Measurements from ENCODE around the gene NRG3. TPM values are rescaled to one million over a fixed set of nuclear protein-coding genes. Genes with fewer than 3 reads are reported as not detected.

NRG3 gene
- total RNA-seq, 1 donor from 2014 or later, result 0.92 TPM

DNA sequence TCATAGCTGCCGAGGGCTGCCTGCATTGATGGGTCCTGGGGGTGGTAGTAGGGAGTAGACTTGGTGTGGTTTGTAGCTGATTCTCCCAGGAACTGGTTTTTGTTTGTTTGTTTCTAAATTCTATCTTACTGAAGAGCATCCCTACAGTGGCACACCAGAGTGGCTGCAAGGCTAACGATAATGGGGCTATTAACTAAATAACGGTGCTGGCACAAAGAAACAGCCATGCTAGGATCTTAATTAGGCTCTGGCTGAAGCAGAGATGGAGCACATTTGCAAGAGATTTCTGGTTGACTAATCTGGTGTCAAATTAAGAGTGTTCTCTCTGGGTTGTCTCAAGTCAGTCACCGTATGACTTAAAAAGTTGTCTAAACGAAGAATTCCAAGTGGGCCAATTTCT lies 590.0 kb downstream of the NRG3 start:
- no peak overlapping the region for H3K4me3 ChIP-seq (ENCODE audit: low read depth, low read length)
- DNase-seq (ENCODE audit: low read depth), result no peak
- TF ChIP-seq, protein P1, sequence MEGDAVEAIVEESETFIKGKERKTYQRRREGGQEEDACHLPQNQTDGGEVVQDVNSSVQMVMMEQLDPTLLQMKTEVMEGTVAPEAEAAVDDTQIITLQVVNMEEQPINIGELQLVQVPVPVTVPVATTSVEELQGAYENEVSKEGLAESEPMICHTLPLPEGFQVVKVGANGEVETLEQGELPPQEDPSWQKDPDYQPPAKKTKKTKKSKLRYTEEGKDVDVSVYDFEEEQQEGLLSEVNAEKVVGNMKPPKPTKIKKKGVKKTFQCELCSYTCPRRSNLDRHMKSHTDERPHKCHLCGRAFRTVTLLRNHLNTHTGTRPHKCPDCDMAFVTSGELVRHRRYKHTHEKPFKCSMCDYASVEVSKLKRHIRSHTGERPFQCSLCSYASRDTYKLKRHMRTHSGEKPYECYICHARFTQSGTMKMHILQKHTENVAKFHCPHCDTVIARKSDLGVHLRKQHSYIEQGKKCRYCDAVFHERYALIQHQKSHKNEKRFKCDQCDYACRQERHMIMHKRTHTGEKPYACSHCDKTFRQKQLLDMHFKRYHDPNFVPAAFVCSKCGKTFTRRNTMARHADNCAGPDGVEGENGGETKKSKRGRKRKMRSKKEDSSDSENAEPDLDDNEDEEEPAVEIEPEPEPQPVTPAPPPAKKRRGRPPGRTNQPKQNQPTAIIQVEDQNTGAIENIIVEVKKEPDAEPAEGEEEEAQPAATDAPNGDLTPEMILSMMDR (conservative IDR thresholded peaks at IDR 0.05; ENCODE audit: low read depth, low read length), result no peak

DNA sequence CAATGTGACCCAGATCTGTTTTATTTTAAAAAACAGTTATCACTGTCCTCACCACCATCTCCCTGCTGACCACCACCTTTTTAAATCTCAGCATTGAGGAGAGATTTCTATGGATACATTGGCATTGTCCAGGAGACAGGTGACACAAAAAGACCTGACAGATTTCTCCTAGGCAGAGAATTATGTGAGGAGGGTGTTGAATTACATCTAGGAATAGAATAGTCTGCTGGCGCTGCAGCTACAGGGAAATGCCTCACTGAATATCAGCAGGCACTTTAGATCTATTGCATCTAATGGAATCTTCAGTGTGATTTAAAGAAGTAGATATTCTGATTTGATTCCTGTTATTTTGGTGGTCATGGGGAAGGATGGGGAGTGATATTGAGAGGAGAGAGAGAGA lies 593.5 kb downstream of the NRG3 start:
- TF ChIP-seq, protein P1 (conservative IDR thresholded peaks at IDR 0.05; ENCODE audit: low read depth, low read length), result no peak
- no peak for DNase-seq (ENCODE audit: low read depth)
- H3K4me3 ChIP-seq (ENCODE audit: low read depth, low read length), result no peak overlapping the region

DNA sequence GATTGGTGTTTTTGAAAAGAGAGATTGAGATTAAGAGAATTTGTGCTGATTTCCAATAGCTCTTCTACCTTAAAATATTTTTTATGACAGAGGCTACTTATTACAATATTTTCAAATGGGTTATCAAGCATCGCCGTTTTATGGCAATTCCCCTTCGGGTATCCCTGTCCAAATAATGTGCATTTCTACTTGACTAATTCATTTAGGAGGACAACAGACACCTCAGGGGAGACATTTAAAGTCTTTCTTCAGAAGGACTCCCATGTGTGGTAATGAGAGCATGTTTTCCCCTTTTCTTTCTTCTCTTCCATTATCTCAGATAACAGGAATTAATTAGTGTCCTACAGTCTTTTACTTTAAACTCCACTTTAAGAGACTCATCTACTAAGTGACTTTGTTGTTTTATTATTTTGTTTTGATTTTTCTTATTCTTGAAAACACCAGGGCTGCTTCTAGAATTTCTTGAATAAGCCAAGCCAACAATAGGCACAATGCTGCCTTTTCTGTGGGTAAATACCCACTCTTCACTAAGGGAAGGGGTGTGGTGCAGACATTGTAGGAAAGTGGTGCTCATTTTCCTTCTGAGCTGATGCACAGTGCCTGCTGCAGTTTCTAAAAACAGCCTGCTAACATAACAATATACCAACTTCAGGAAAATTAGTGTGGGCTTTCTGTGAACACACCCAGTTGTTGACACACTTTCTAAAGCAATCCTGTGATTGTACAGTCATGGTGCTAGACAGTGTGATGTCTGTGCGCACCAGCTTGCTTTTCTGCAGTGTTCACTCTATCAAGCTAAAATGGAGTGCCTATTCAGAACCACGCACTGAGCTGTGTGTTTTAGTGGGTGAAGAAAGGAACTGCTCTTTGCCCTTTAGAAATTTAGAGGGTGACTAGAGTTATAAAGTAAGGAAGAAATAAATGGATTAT lies 597.7 kb downstream of the NRG3 start:
- no peak for DNase-seq (ENCODE audit: low read depth)
- H3K4me3 ChIP-seq (ENCODE audit: low read depth, low read length), result no peak overlapping the region
- TF ChIP-seq, protein P1 (conservative IDR thresholded peaks at IDR 0.05; ENCODE audit: low read depth, low read length), result no peak

DNA sequence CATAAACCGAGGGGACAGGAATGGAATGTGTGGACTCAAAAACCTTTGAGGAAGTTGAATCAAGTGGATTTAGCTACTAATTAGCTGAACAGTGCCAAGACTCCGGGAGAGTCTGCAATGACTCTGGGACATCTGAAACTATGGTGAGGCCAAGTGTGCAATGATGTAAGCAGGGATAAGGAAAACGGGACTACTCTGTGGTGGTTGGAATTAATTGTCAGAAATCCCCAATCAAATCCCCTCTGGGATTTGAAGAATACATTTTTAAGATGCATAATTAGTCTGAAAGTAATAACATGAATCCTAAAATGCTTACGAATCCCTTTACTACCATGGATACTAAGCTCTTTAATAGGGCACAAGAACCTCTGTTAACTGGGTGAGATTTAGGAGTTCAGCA lies 602.8 kb downstream of the NRG3 start:
- no peak overlapping the region for H3K4me3 ChIP-seq (ENCODE audit: low read depth, low read length)
- TF ChIP-seq, protein P1 (conservative IDR thresholded peaks at IDR 0.05; ENCODE audit: low read depth, low read length), result no peak
- DNase-seq (ENCODE audit: low read depth), result no peak

DNA sequence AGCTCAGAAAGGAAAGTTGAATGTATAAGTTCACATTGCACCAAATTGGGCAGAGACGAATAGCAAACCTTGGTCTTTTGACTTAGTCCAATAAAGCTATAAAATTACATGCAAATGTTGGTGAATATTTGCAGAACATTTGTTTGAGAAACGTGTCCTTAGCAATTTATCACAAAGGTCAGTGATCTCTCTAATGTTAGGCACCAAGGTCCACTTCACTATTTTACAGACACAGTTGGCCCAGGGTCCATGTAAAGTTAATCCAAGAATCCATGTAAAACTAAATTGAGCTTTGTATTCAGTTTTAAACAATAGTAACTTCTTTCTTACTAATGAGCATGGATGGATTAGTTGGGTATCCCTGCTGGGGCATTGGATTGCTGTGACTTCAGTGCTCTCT lies 617.7 kb downstream of the NRG3 start:
- H3K4me3 ChIP-seq (ENCODE audit: low read depth, low read length), result no peak overlapping the region
- DNase-seq (ENCODE audit: low read depth), result no peak
- TF ChIP-seq, protein P1 (conservative IDR thresholded peaks at IDR 0.05; ENCODE audit: low read depth, low read length), result no peak

DNA sequence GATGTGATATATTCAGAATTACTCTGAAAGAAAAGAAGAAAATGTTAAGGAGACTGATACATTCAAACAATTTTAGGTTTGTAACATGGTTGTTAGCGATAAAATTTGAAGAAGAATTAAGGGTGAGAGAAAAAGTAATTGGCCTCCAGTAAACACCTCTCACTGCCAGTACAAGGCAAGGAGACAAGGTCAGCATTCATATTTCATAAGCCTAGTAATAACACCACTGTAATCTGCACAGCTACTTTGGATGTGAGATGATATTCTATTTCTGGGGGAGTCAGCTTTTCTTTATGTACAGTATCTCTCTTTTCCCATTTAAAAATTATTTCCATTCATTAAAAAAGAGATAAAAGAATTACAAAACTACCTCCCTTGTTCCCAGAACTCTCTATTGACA lies 621.1 kb downstream of the NRG3 start:
- TF ChIP-seq, protein P1 (conservative IDR thresholded peaks at IDR 0.05; ENCODE audit: low read depth, low read length), result no peak
- no peak for DNase-seq (ENCODE audit: low read depth)
- H3K4me3 ChIP-seq (ENCODE audit: low read depth, low read length), result no peak overlapping the region

DNA sequence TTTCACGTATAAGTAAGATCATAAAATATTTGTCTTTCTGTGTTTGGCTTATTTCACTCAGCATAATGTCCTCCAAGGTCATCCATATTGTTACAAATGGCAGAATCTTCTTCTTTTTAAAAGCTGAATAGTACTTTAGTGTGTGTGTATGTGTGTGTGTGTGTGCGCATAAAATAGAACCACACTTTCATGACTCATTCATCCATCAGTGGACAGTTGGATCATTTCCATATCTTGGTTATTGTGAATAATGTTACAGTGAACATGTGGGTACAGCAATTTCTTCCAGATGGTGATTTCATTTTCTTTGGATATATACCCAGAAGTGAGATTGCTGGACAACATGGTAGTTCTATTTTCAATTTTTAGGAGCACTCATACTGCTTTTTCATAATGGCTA lies 622.4 kb downstream of the NRG3 start:
- TF ChIP-seq, protein P1 (conservative IDR thresholded peaks at IDR 0.05; ENCODE audit: low read depth, low read length), result no peak
- H3K4me3 ChIP-seq (ENCODE audit: low read depth, low read length), result no peak overlapping the region
- no peak for DNase-seq (ENCODE audit: low read depth)
